ENCODE results near the gene MST1.
A peak's percentile ranks its signal among the peaks of the same experiment; 100 is the strongest.

The MST1 gene

DNA sequence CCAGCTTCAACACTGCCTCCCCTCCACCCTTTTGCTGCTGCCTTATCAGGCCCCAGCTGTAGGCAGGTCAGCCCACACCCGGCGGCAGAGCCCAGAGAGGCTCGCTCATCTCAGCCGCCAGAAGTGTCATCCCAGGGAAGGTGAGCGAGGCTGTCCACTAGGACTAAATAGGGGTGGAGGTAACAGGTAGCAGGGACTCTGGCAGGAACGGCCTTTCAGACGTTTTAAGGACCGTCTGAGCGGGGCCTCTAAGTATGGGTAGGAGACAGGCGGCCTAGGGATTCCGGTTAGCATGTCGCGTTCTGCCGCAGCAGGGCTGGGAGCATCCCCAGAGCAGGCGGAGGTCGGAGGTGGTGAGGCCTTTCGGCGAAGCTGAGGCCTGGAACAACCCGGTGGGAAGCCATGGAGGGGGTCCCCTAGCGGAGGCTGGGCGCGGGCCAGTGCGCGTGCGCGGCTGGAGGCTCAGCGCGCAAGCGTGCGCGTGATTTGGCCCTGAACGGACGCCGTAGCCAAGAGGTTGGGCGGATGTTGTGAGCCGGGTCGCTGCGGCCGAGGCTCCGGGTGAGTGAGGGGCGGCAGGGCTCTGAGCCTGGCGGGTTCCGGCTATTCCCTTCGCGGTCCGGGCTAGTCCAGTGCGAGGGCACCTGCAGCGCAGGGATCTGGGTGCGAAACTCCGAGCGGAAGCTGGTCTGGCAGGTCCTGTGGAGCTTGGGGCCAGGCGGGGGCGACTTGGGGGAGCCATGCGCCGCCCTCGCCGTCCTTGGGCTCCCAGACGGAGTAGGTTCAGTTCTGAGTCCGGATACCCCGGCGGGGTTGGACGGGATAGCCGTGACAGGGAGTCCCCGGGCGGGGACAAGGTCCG, at the start of gene MST1, which contains the start of gene RNF123:
TSS of gene MST1 (minus strand) at position 429 of the 862 bp plus-strand sequence. CDS start 783 bp downstream, outside the sequence.
TSS of gene RNF123 (plus strand) at position 512 of the 862 bp plus-strand sequence. CDS start 1,609 bp downstream, outside the sequence.
- peak; percentile 87 to 90 for DNase-seq (ENCODE audit: low read depth in 2 of 2)

DNA sequence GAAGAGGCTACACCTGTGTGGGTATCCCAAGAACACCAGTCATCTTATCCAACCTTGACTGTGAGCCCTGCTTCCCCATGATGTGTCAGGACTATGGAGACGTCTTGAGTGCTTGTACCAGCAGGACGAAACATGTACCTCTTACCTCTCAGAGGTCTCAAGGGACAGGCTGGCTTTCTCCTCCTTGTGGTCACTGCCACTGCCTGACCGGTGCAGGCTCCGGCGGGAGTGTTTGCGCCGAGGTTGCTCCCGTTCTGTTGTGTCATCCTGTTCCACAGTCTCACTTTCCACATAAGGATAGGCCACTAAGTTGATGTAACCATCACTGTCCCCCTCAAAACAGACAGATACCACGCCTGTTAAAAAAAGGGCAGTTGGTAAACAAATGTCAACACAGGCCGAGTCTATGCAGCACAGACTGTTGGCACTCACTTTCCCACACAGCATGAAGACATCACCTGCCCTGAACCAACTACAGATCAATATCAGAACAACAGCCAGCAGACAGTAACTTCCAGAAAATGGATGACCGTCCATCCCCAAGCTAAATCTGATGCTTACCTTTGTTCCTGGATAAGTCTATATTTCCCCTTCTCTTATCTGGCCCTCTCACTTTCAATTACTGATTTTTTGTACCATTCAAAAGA, 48.9 kb upstream of the MST1 start:
- no peak for DNase-seq (ENCODE audit: low read depth in 2 of 2)

DNA sequence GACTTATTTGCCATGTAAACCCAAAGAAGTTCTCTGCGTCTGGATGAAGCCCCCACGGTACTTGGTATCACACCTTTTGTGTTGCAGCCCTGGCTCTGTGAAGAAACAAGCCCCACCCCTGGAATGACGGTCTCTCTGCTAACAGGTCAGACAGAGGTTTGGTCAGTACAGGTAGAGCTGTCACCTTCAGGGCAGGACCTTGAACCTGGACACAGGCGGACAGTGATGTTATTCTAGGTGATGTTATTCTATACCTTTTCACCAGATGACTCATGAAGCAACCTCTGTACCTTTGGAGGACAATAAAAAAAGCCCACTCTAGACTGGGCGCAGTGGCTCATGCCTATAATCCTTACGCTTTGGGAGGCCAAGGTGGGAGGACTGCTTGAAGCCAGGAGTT, 45.5 kb upstream of the MST1 start:
- no peak for DNase-seq (ENCODE audit: low read depth in 2 of 2)

DNA sequence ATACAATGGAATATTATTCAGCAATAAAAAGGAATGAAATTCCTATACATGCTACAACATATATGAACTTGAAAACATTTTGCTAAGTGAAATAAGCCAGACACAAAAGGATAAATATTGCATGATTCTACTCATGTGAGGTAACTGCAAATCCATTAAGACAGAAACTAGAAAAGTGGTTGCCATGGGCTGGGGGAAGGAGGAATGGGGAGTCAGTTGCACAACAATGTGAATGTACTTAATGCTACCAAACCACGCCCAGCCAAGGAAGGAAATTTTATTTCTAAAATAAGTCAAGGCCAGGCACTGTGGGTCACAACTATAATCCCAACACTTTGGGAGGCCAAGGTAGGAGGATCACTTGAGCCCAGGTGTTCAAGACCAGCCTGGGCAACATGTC, 44.3 kb upstream of the MST1 start:
- no peak for DNase-seq (ENCODE audit: low read depth in 2 of 2)

DNA sequence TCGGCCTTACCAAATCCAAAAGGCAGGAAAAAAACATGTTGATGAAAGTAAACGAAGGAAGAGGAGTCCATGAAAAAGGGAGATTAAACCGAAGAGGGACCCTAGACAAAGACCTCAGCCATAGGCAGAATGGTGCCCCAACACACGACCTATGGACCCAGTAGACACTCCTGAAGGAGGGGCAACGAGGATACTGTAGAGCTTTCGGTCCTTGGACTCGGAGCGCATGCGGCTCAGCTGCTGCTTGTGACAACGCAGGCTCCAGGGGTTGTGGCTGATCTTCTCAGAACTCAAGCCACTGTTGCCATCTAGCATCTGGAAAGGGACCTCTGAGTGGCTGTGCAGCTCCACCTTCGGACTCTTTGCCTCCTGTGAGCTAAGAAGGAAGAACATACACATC, 43.3 kb upstream of the MST1 start:
- no peak for DNase-seq (ENCODE audit: low read depth in 2 of 2)

DNA sequence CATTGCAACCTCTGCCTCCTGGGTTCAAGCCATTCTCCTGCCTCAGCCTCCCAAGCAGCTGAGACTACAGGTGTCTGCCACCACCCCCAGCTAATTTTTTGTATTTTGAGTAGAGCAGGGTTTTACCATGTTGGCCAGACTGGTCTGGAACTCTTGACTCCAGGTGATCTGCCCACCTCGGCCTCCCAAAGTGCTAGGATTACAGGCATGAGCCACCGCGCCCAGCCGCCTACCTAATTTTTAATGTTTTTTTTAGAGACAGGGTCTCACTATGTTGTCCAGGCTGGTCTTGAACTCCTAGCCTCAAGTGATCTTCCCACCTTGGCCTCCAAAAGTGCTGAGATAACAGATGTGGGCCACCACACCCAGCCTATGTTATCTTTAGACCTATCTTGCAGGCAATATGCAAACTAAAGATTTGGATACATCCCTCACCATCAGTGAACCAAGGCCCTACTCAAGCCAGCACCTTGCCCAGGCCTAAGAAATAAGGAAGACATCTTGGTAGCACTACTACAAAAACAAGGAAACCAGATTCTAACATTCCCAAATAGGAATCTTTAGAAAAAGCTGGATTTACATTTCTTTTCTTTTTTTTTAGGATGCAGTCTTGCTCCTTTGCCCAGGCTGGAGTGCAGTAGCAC, 40.8 kb upstream of the MST1 start:
- no peak for DNase-seq (ENCODE audit: low read depth in 2 of 2)

DNA sequence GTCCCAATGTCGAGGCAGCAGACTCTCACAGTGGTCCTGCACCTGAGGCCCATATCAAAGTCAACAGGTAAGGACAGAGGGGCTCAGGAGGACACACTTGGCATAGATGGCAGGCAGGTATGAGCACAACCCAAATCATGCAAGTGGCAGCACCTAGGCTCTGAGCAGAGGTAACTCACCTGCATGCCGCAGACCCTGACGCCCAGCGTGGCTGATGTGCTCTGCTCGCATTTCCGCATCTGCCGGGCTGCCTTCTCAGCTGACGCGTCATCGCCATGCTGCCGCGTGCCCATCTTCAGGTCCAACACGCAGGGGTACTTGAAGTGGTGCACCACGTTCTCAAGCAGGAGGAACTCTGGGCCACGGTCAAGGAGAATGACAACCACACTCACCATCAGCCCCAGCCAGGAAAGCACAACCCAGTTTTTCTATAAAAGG, 38.7 kb upstream of the MST1 start:
- no peak for DNase-seq (ENCODE audit: low read depth in 2 of 2)

DNA sequence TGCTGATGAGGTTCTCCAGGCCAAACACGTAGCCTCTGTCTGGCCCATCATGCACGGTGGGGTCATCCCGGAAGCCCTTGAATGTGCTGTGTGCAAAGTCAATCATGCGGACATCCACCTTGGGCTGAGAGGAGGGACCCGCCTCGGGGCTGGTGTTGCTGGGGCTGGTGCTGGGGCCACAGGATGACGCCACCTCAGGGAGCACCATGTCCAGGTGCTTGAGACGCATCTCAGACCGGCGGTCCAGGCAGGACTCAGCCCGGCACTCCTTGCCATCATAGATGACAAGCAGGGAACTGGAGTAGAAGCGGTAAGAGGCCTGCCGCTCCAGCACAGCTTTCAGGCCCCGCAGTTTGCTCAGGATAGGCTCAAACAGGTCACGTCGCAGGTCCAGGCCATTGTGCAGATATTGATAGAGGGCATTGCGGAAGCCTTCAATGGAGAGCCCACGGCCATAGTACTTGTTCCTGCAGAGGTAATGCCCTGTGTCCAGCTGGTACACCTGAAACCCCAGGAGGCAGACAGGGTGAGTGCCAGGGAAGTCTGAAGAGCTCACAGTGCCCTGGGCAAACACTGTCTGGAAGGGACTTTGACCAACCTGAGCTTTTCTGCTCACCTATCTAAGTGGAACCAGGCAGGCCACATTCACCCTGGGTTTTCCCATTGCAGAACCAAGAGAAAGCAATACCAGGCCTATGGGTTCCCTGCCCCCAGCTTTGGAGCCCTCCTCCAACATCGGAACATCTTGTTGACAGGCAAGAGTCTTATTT, 38.1 kb upstream of the MST1 start:
- no peak for DNase-seq (ENCODE audit: low read depth in 2 of 2)

DNA sequence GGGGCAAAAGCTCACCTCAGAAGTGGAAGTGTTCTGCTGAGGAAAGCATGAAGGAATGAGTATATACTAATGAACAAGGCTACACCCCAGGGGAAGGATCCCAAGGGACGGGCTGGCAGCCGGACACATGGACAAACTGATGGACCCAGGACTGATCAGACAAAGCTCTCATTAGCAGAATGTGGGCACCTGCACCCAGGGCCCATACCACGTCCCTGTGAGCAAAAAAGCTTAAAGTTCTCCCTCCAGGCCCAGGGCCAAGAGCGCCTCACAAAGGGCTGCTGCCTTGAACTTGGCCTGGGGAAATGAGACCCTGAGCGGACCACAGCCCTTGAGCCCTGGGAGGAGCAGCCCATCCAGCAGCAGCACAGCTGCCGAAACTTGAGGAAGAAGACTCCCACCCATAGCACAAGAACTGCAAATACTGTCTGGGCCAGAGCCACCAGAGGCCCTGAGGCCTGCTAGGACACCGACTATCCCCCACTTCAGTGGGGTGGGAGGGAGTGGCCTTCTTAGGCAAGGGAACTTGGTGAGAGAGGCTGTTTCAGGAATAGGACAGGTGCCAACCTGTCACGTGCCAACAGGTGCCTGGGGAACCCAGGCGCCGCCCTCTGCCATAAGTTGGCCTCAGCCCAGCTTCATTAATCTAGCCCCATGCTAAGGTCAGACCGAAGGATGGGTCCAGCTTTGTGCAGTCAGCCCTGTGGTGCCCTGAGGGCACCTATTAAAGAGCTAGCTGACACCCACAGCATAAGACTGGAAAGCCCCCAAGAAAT, 36.8 kb upstream of the MST1 start:
- no peak for DNase-seq (ENCODE audit: low read depth in 2 of 2)

DNA sequence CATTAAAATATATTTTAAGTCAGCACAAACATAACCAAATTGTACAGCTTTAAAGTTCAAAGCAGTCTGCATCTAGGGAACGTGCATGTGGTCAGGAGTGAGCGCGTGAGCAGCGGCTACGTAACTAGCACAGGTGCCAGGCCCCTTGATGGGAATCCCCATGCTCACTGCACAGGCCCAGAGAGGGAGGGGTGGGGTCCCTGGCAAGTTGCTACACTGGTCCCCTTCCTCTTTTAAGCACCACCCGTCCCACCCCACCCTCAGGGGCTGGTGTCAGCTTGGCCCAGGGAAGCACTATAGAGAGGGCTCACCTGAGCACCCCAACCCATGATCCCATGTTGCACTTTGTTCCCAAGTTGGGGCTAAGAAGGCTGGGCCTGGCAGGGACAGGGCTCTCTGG, 35.3 kb upstream of the MST1 start:
- no peak for DNase-seq (ENCODE audit: low read depth in 2 of 2)

DNA sequence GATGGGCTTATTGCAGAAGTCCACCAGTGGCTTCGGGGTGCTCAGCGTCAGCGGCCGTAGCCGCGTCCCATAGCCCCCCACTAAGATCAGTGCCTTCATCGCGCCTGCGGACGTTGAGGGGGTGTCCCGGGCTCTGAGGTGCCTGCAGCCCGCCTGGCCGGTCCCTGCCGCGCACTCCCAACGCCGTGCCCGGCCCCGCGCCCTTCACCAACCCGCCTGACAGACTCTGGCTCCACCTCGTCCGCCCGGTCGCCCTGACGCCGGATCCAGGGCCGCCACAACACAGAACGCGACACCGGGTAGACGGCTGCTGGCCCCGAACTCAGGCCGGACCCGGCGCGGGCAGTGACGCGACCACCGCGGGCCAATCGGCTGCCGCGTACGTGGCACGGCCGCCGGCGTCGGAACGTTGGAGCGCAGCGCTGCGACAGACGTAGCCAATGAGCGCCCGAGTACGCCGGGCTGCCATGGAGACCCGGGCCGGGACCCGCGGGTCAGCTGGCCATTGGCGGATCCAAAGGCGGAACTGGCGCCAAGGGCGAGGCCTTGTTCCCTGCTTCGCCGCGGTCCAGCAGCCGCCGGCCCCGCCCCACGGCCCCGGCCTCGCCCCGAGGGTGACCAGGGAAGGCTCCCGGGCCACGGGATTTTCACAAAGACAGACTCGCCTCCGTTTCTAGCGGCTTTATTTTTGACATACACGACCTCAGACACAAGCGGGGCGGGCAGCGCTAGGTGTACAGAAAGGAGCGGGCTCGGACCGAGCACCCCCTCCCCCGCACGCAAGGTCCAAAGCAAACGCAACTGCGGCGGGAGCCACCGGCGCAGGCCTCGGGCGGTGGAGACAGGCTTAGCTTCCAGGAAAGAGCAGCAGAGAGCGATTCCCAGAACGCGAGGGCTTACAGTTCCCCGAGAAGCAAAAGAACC, 34.6 kb upstream of the MST1 start, which contains the start of gene GMPPB:
TSS of gene GMPPB (minus strand) at position 324 of the 924 bp plus-strand sequence. CDS start at position 99, 225 bp downstream.
- DNase-seq (ENCODE audit: low read depth in 2 of 2): peak; percentile 83 to 92

DNA sequence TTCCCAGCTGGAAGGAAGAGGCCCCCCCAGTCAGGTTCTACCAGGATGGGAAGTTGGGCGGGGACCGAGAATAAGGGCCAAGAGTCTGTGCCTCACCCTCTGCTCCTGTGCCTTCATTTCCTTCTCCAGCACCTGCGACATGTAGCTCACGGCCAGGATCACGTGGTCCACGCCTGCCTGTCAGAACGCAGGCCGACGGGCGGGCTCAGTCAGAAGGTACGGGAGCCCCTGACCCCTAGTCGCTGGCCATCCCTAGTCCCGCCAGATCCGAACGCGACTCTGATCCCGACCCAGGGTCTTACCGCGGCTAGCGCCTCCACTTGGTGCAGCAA, 34.0 kb upstream of the MST1 start:
- peak in 1 of 2 donors; percentile 44 for DNase-seq (ENCODE audit: low read depth in 2 of 2)

DNA sequence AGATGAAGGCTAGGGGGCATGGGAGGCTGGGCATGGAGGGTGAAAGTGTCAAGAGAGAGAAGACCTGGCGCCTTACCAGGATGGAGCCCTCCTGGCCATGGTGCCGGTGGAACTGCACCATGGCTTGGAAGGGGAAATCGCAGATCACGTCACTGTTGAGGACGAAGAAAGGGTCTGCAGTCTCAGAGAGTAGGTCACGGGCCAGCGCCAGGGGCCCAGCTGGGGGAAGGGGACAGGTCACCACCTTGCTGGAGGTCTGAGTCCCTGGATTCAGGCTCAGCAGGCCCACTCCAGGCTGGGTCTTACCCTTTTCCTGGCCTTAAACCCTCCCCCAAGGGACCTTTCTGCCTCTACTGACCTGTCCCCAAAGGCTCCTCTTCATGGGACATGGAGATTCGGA, 33.6 kb upstream of the MST1 start:
- no peak for DNase-seq (ENCODE audit: low read depth in 2 of 2)

DNA sequence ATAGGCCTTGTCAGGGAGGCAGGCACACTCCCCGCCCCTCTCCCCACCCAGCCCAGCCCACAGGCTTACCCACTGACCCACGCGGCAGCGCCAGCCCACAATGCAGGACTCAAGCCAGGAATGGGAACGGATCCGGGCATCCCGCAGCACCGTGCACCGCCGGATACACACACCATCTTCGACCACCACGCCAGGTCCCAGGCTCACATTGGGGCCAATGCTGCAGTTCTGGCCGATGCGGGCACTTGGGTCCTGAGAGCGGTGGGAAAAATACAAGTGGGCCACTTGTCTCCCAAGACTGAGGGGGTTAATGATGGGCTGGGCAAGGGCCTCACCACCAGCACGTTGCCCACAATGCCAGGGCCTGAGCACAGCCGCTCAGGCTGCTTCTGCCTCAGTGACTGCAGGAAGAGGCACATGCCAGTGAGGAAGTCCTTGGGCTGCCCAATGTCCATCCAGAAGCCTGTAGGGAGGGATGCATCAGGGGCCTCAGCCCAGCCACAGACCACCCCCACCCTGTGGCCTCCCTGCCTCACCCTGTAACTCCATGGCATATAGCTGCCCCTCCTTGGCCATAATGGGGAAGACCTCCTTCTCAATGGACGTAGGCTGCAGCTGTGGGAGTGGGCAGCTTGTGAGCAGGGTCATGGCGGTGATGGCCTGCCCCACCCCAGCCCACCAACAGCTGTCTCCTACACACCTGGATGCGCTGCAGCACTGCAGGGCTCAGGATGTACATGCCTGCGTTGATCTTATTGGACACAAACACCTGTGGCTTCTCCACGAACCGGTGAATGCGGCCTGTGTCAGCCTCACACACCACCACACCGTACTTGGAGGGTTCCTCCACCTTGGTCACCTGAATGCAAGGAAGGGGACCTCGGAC, 32.9 kb upstream of the MST1 start:
- DNase-seq (ENCODE audit: low read depth in 2 of 2): no peak

DNA sequence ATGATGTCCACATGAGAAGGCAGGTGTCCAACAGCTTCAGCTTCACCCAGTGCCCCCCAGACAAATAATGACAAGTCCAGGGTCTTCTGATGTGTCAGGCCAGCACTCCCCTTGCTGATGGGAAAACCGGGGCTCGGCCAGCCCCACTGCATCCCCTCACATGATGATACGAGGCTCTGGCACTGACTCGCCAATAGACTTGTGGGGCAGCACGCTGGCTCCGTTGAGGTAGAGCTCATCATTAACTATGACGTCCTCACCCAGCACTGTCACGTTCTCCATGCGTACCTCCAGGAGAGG, 32.3 kb upstream of the MST1 start:
- no peak for DNase-seq (ENCODE audit: low read depth in 2 of 2)

DNA sequence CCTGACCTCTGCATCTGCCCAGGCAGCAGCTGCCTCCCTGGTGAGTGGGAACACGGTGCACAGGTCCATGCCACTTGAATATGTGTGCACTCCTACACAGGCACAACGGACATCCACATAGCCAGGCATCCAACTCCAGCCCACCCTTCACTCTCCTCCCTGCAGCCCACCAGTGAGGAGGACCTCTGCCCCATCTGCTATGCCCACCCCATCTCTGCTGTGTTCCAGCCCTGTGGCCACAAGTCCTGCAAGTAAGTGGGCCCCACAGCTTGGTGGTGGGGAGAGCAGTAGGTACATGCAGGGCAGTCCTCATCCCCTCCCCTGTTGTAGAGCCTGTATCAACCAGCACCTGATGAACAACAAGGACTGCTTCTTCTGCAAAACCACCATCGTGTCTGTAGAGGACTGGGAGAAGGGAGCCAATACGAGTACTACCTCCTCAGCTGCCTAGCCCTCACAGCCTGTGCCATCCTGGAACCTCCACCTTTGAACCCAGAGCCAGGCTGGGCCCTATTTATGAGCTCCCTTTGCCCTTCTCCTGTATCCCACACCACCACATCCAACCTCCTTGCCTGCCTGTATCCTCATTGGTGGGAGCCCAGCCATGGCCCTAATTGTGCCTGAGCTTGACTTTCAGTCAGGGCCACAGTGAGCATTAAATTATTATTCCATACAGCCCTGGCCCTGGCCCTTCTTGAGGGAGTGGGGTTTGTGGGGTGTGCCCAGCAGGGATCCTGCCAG, 31.8 kb upstream of the MST1 start:
- DNase-seq (ENCODE audit: low read depth in 2 of 2): no peak

DNA sequence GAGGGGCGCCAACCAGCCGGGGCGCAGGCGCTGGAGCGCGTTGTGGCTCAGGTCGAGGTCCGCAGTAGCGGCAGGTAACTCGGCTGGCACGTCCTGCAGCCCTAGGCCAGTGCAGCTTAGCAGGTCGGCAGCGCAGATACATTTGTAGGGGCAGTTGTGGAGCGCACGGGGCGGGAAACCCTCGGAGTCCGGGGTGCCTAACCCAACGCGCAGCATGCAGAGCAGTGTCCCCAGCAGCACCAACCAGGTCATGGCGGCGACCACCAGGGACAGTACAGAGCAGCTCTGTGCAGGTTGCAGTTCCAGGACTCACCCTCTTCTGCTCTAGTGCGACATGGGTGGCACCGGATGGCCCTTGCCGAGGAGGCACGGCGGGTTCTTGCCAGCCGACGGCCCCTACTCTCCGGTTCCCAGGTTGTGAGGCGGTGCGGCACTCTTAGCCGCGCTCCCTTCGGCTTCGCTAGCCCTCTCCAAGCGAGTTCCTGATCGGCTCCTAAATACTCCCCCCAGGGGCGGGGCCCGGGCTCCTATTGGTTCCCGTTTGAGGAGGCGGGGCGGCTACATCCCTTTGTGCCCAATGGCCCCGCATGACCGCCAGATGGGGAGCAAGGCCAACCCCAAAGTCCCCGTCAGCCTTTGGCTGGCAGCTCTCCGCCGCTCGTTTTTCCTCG, 30.1 kb upstream of the MST1 start, which contains the start of gene AMIGO3:
TSS of gene AMIGO3 (minus strand) at position 471 of the 671 bp plus-strand sequence. CDS start at position 252, 219 bp downstream.
- peak; percentile 84 to 91 for DNase-seq (ENCODE audit: low read depth in 2 of 2)

DNA sequence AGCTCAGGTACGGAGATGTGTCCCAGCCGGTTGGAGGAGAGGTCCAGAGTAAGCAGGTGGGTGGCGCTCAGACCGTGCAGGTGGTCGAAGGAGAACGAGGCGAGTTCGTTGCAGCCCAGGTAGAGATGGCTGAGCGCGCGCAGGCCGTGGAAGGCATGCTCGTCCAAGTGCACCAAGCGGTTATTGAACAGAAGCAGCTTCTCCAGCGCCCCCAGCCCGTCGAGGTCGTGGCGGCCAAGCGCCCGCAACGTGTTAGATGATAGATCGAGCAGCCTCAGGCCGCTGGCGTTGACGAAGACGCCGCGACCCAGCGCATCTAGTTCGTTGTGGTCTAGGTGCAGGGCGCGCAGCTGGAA, 29.6 kb upstream of the MST1 start:
- DNase-seq (ENCODE audit: low read depth in 2 of 2): no peak

Data from activated CD4-positive, alpha-beta T cell treated with anti-CD3 and anti-CD28 coated beads for 24 hours (primary cell).